HepG2 (cell line): ENCODE results near the gene C9orf50. TPM values are rescaled to one million over a fixed set of nuclear protein-coding genes. Genes with fewer than 3 reads are reported as not detected.

Experiments
- BHLHE40 ChIP-seq: IDR thresholded peaks from 2 replicates; pipeline ENCODE4 v1.6.1; 2011; ENCODE audit warnings: low read length, improper control_type of control experiment
- ELF4 ChIP-seq: sonication (generic); formaldehyde crosslinking; IDR thresholded peaks from 2 replicates; pipeline ENCODE4 v1.5.0; 2020; ENCODE audit warnings: missing genetic modification reagents, mild to moderate bottlenecking, moderate library complexity, borderline replicate concordance
- FOXA1 ChIP-seq, 2 experiments: fragments of 450-650 bp in 1 of 2; sonication (generic) in 1 of 2; formaldehyde crosslinking in 1 of 2; IDR thresholded peaks; 2 replicates each; pipeline versions ENCODE4 v1.4.0 to v1.6.1; 2016 to 2020; ENCODE audit warnings: missing genetic modification reagents in 1 of 2
- FOXA3 ChIP-seq: IDR thresholded peaks from 2 replicates; pipeline ENCODE4 v1.6.1; 2016; ENCODE audit warnings: missing genetic modification reagents, missing compliant biosample characterization
- ISL2 ChIP-seq: sonication (generic); formaldehyde crosslinking; IDR thresholded peaks from 2 replicates; pipeline ENCODE4 v1.5.0; 2020; ENCODE audit warnings: missing genetic modification reagents
- MXI1 ChIP-seq: IDR thresholded peaks from 3 replicates; pipeline ENCODE4 v1.6.1; 2012; ENCODE audit warnings: low read depth, low read length, inconsistent platforms, borderline replicate concordance
- ZNF121 ChIP-seq: sonication (generic); formaldehyde crosslinking; IDR thresholded peaks from 2 replicates; pipeline ENCODE4 v1.5.0; 2020; ENCODE audit warnings: mild to moderate bottlenecking, missing genetic modification reagents
- ZNF616 ChIP-seq: sonication (generic); formaldehyde crosslinking; IDR thresholded peaks from 2 replicates; pipeline ENCODE4 v1.5.0; 2020; ENCODE audit warnings: low read depth, mild to moderate bottlenecking, missing genetic modification reagents
- ZNF737 ChIP-seq: sonication (generic); formaldehyde crosslinking; IDR thresholded peaks from 2 replicates; pipeline ENCODE4 v1.5.0; 2020; ENCODE audit warnings: missing genetic modification reagents, mild to moderate bottlenecking, borderline replicate concordance
- polyA plus RNA-seq, 8 experiments: library from polyadenylated mRNA; depleted of rRNA in 3 of 8; stranded (reverse) in 7 of 8; unstranded in 1 of 8; fragments of >200 nt; fragmentation: Illumina TruSeq in 4 of 8; extraction: Trizol in 4 of 8; gene quantifications; 2 replicates each; pipeline versions ENCODE4 v1.2.1 to v1.2.3, GENCODE V29; 2011 to 2016; ENCODE audit warnings: low read depth in 4 of 8, missing spikeins in 1 of 8, mixed read lengths in 1 of 8; ENCODE audit not compliant: insufficient read depth in 1 of 8
- total RNA-seq, 5 experiments: library from RNA; depleted of rRNA; stranded (reverse); fragments of >200 nt; fragmentation: Illumina TruSeq; extraction: Trizol; gene quantifications; 2 replicates each; pipeline ENCODE4 v1.2.3, GENCODE V29; 2016; ENCODE audit warnings: low read depth in 1 of 5
- TF ChIP-seq, protein P1 (sequence below): sonication (generic); formaldehyde crosslinking; IDR thresholded peaks from 2 replicates; pipeline ENCODE4 v1.4.0; 2020; ENCODE audit warnings: missing genetic modification reagents

Gene C9orf50
- total and polyA plus RNA-seq, 2 of the 13 experiments (the other 11 are each of a cell fraction or from before 2014, with no cell fraction given) = not detected

- TF ChIP-seq, protein P1, sequence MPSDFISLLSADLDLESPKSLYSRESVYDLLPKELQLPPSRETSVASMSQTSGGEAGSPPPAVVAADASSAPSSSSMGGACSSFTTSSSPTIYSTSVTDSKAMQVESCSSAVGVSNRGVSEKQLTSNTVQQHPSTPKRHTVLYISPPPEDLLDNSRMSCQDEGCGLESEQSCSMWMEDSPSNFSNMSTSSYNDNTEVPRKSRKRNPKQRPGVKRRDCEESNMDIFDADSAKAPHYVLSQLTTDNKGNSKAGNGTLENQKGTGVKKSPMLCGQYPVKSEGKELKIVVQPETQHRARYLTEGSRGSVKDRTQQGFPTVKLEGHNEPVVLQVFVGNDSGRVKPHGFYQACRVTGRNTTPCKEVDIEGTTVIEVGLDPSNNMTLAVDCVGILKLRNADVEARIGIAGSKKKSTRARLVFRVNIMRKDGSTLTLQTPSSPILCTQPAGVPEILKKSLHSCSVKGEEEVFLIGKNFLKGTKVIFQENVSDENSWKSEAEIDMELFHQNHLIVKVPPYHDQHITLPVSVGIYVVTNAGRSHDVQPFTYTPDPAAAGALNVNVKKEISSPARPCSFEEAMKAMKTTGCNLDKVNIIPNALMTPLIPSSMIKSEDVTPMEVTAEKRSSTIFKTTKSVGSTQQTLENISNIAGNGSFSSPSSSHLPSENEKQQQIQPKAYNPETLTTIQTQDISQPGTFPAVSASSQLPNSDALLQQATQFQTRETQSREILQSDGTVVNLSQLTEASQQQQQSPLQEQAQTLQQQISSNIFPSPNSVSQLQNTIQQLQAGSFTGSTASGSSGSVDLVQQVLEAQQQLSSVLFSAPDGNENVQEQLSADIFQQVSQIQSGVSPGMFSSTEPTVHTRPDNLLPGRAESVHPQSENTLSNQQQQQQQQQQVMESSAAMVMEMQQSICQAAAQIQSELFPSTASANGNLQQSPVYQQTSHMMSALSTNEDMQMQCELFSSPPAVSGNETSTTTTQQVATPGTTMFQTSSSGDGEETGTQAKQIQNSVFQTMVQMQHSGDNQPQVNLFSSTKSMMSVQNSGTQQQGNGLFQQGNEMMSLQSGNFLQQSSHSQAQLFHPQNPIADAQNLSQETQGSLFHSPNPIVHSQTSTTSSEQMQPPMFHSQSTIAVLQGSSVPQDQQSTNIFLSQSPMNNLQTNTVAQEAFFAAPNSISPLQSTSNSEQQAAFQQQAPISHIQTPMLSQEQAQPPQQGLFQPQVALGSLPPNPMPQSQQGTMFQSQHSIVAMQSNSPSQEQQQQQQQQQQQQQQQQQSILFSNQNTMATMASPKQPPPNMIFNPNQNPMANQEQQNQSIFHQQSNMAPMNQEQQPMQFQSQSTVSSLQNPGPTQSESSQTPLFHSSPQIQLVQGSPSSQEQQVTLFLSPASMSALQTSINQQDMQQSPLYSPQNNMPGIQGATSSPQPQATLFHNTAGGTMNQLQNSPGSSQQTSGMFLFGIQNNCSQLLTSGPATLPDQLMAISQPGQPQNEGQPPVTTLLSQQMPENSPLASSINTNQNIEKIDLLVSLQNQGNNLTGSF (CRISPR knock-in tag) = no peak
- TF ChIP-seq BHLHE40 = peak; percentile 24; the same call in 1 of the 2 replicates
- no peak for TF ChIP-seq ISL2 (CRISPR knock-in tag)
- 0 out of 2 replicates have a peak, but pooled peaks have one; percentile 19 for TF ChIP-seq FOXA3
- peak; percentile 22; the same call in 1 of the 3 replicates for TF ChIP-seq MXI1
- no peak for TF ChIP-seq FOXA1 (IDR thresholded peaks at IDR 0.05)
- TF ChIP-seq FOXA1 (CRISPR knock-in tag; IDR thresholded peaks at IDR 0.05) = no peak
- TF ChIP-seq ZNF737 = no peak
- TF ChIP-seq ZNF616 (CRISPR knock-in tag) = no peak
- no peak for TF ChIP-seq ZNF121 (CRISPR knock-in tag)
- TF ChIP-seq ELF4 (CRISPR knock-in tag) = no peak
Observed at GRCh38 chr9:129656795-129657390, 36.0 kb upstream of the C9orf50 start (continued).
